PC-3 (cell line): ENCODE data around the gene NSDHL. TPM values are rescaled to one million over a fixed set of nuclear protein-coding genes. Genes with fewer than 3 reads are reported as not detected.
"Not testable (repeated sequence)": the region's sequence is repeated elsewhere in the genome, so short reads cannot be mapped to it uniquely, and the experiment has no call there.

ENCODE experiments used
- ATAC-seq: fragments of 200-7000 bp; cut with Tn5 transposase; 2 replicates; pipeline ENCODE4 v1.9.1; 2020; ENCODE audit warnings: mild to moderate bottlenecking, moderate library complexity
- BruUV-seq: library from RNA; stranded (reverse); fragments of 400-500 nt; replicated peaks from 2 replicates; lab custom pipeline; 2021; lab: Mats Ljungman, UMichigan
- CTCF ChIA-PET: fragments of 300-600 bp; sonication (Branson Sonifier 250); formaldehyde crosslinking; loops from one replicate; lab custom pipeline; 2022; ENCODE audit warnings: antibody characterized with exemption; lab: Charles Lee
- POLR2A ChIA-PET: fragments of 300-600 bp; sonication (Branson Sonifier 250); formaldehyde crosslinking; loops from one replicate; lab custom pipeline; 2022; ENCODE audit warnings: antibody characterized with exemption; ENCODE audit not compliant: unreplicated experiment; lab: Charles Lee
- DNase-seq: peaks from one replicate; pipeline ENCODE4 v3.0.0-alpha.2; 2015
- H2AFZ ChIP-seq: fragments of 300-600 bp; sonication (generic); 2 replicates; pipeline ENCODE4 v1.6.0; 2016; ENCODE audit warnings: antibody characterized with exemption, low read length
- H3F3A ChIP-seq: fragments of 300-600 bp; sonication (generic); one replicate; pipeline ENCODE4 v1.6.0; 2017; ENCODE audit warnings: antibody characterized with exemption, low read length, control low read depth, mild to moderate bottlenecking; ENCODE audit not compliant: unreplicated experiment
- H3K27ac ChIP-seq: fragments of 300-600 bp; sonication (generic); 2 replicates; pipeline ENCODE4 v1.5.1; 2016; ENCODE audit warnings: mild to moderate bottlenecking, low read length
- H3K27me3 ChIP-seq: fragments of 300-600 bp; sonication (generic); 2 replicates; pipeline ENCODE4 v1.6.1; 2016; ENCODE audit warnings: low read length, mixed read lengths
- H3K36me3 ChIP-seq: fragments of 300-600 bp; sonication (generic); 2 replicates; pipeline ENCODE4 v1.6.1; 2016; ENCODE audit warnings: low read depth, mixed run types, low read length, mixed read lengths
- H3K4me1 ChIP-seq: fragments of 300-600 bp; sonication (generic); 2 replicates; pipeline ENCODE4 v1.5.1; 2016; ENCODE audit warnings: low read length; ENCODE audit not compliant: insufficient read depth
- H3K4me2 ChIP-seq: fragments of 300-600 bp; sonication (generic); 2 replicates; pipeline ENCODE4 v1.6.0; 2016; ENCODE audit warnings: low read length
- H3K4me3 ChIP-seq: fragments of 300-600 bp; sonication (generic); 2 replicates; pipeline ENCODE4 v1.5.1; 2016; ENCODE audit warnings: mild to moderate bottlenecking, low read length, mixed read lengths
- H3K79me2 ChIP-seq: fragments of 300-600 bp; sonication (generic); 2 replicates; pipeline ENCODE4 v1.6.1; 2017; ENCODE audit warnings: low read length, mixed read lengths
- H3K9ac ChIP-seq: fragments of 300-600 bp; sonication (generic); 2 replicates; pipeline ENCODE4 v1.6.0; 2016; ENCODE audit warnings: mild to moderate bottlenecking, low read length
- H3K9me2 ChIP-seq: fragments of 300-600 bp; sonication (generic); replicated peaks from 2 replicates; pipeline ENCODE4 v1.6.1; 2016; ENCODE audit warnings: mixed run types, low read length, mixed read lengths
- H3K9me3 ChIP-seq: fragments of 300-600 bp; sonication (generic); 2 replicates; pipeline ENCODE4 v1.6.1; 2016; ENCODE audit warnings: low read length, mixed read lengths
- H4K20me1 ChIP-seq: fragments of 300-600 bp; sonication (generic); 2 replicates; pipeline ENCODE4 v1.6.1; 2016; ENCODE audit warnings: low read length, mixed read lengths
- EZH2 ChIP-seq: fragments of 300-600 bp; sonication (generic); IDR thresholded peaks from one replicate; pipeline ENCODE4 v1.6.1; 2017; ENCODE audit warnings: antibody characterized with exemption, mild to moderate bottlenecking, low read length; ENCODE audit not compliant: unreplicated experiment
- EZH2phosphoT487 ChIP-seq: fragments of 300-600 bp; sonication (generic); IDR thresholded peaks from 2 replicates; pipeline ENCODE4 v1.6.1; 2018; ENCODE audit warnings: mild to moderate bottlenecking, antibody characterized with exemption, low read length, borderline replicate concordance
- intact Hi-C: fragments of 100-400 bp; cut with micrococcal nuclease; formaldehyde crosslinking; loops from 2 replicates; pipeline ENCODE4 v1.9.0; 2023
- total RNA-seq: library from RNA; depleted of rRNA; stranded (reverse); fragments of >200 nt; gene quantifications from 2 replicates; pipeline ENCODE4 v1.2.3, GENCODE V29; 2014
- TF ChIP-seq, protein P1 (sequence below): fragments of 300-600 bp; sonication (generic); conservative IDR thresholded peaks from 2 replicates; pipeline ENCODE4 v1.5.1; 2017; ENCODE audit warnings: antibody characterized with exemption, low read depth, mild to moderate bottlenecking, low read length

Gene NSDHL
- total RNA-seq, 1 experiment from 2014 or later = 33.7 TPM

DNA sequence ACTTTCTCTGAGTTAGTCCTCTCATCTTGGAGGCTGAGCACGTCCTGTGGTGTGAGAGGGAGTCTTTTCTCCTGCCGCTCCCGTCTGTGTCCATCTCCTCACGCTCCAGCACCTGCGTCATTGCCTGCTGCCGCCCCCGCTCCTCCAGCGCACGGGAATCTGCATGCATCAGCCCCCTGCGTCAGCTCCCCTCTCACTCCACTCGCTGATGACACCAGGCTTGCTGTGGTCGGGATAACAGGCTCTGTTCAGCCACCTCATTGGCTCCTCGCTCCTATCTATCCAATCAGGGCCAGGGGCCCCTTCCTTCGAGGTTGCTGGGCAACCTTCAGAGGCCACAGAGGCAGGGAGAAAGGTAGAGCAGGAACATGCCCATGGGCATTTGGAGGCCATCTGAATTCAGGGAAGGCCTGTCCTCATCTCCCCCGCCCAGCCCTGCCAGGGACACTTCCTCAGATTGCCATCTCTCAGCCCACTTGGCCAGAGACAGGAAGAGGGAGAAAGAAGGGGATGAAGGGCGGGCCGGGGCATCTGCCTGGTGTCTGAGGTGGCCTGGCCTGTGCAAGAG, 76.3 kb downstream of the NSDHL start:
- 0 out of 2 replicates have a peak, but pooled peaks cover under 1% of the 10 kb centered on the region for H3K4me1 ChIP-seq
- H4K20me1 ChIP-seq = no peaks in the 10 kb centered on the region
- H3K36me3 ChIP-seq = no peaks in the 10 kb centered on the region
- no peak overlapping the region for H3K27ac ChIP-seq
- POLR2A ChIA-PET = no interaction called here
- no peak overlapping the region for H3K9ac ChIP-seq
- no peak overlapping the region for H3K4me2 ChIP-seq
- CTCF ChIA-PET = no interaction called here
- BruUV-seq = no TSS peak
- no peaks in the 10 kb centered on the region for H3K9me3 ChIP-seq
- H3K4me3 ChIP-seq = no peak overlapping the region
- intact Hi-C loops = no loop called here
- no peaks in the 10 kb centered on the region for H3K27me3 ChIP-seq
- H3K79me2 ChIP-seq = peaks cover 48% of the 10 kb centered on the region
- no peaks in the 10 kb centered on the region for H3K9me2 ChIP-seq
- TF ChIP-seq, protein P1, sequence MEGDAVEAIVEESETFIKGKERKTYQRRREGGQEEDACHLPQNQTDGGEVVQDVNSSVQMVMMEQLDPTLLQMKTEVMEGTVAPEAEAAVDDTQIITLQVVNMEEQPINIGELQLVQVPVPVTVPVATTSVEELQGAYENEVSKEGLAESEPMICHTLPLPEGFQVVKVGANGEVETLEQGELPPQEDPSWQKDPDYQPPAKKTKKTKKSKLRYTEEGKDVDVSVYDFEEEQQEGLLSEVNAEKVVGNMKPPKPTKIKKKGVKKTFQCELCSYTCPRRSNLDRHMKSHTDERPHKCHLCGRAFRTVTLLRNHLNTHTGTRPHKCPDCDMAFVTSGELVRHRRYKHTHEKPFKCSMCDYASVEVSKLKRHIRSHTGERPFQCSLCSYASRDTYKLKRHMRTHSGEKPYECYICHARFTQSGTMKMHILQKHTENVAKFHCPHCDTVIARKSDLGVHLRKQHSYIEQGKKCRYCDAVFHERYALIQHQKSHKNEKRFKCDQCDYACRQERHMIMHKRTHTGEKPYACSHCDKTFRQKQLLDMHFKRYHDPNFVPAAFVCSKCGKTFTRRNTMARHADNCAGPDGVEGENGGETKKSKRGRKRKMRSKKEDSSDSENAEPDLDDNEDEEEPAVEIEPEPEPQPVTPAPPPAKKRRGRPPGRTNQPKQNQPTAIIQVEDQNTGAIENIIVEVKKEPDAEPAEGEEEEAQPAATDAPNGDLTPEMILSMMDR = no peak
- no peak for TF ChIP-seq EZH2phosphoT487
- ATAC-seq = no peak
- H3F3A ChIP-seq = no peaks in the 10 kb centered on the region
- DNase-seq = no peak
- no peak overlapping the region for H2AFZ ChIP-seq

- H3K79me2 ChIP-seq = peaks cover 37% of the 10 kb centered on the region
- no peak overlapping the region for H3K4me2 ChIP-seq
- no peak overlapping the region for H3K9ac ChIP-seq
- BruUV-seq = no TSS peak
- no peaks in the 10 kb centered on the region for H3K36me3 ChIP-seq
- H2AFZ ChIP-seq = no peak overlapping the region
- no peaks in the 10 kb centered on the region for H3K4me1 ChIP-seq
- no peak overlapping the region for H3K4me3 ChIP-seq
- ChIA-PET CTCF (no interaction called here), POLR2A (no interaction called here)
- no peaks in the 10 kb centered on the region for H3K9me3 ChIP-seq
- H3F3A ChIP-seq = no peaks in the 10 kb centered on the region
- H4K20me1 ChIP-seq = no peaks in the 10 kb centered on the region
- TF ChIP-seq EZH2 (no peak), EZH2phosphoT487 (no peak)
- TF ChIP-seq, protein P1 = no peak
- ATAC-seq (no peak), DNase-seq (no peak)
- no peaks in the 10 kb centered on the region for H3K9me2 ChIP-seq
- intact Hi-C loops = no loop called here
- H3K27me3 ChIP-seq = no peaks in the 10 kb centered on the region
- no peak overlapping the region for H3K27ac ChIP-seq
These were observed 77.6 kb downstream of the NSDHL start for GRCh38 chrX:152908486-152908885.

DNA sequence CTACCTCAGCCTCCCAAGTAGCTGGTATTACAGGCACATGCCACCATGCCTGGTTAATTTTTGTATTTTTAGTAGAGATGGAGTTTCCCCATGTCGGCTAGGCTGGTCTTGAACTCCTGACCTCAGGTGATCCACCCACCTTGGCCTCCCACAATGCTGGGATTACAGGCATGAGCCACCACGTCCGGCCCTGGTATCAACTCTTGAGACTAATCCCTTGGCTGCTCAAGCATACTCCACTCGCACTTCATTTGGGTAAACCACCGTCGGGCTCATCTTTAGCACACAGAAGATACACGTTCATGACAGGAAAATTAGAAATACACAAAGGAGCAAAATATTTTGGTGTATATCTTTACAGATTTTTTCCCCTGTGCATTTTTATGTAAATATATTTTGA, 79.2 kb downstream of the NSDHL start:
- intact Hi-C loops, H4K20me1 ChIP-seq, H3K27me3 ChIP-seq, H3F3A ChIP-seq, H3K4me1 ChIP-seq, H3K9ac ChIP-seq, H3K36me3 ChIP-seq, H2AFZ ChIP-seq, CTCF ChIA-PET, POLR2A ChIA-PET, H3K27ac ChIP-seq, BruUV-seq, DNase-seq, ATAC-seq, H3K9me2 ChIP-seq, H3K4me3 ChIP-seq, H3K4me2 ChIP-seq, H3K9me3 ChIP-seq: not testable (repeated sequence)
- H3K79me2 ChIP-seq = peaks cover 22% of the 10 kb centered on the region
